ENCODE measurements around the gene ADGRV1. TPM values are rescaled to one million over a fixed set of nuclear protein-coding genes. Genes with fewer than 3 reads are reported as not detected.
A peak's percentile ranks its signal among the peaks of the same experiment; 100 is the strongest.

Gene ADGRV1
- total RNA-seq, 3 donors from 2014 or later: 0.32 to 0.54 (median 0.53) TPM

- no peaks in the 10 kb centered on the region for H3K36me3 Mint-ChIP-seq (ENCODE audit: insufficient read depth)
- no peak for DNase-seq
- H3K4me1 Mint-ChIP-seq (ENCODE audit: low read depth): no peaks in the 10 kb centered on the region
- peaks cover 14% of the 10 kb centered on the region for H3K27me3 Mint-ChIP-seq (ENCODE audit: low read depth)
- no peak for ATAC-seq
- no peak overlapping the region for H3K4me3 Mint-ChIP-seq
- H3K9me3 Mint-ChIP-seq: no peaks in the 10 kb centered on the region
Measured at GRCh38 chr5:90889325-90889600, 330.7 kb downstream of the ADGRV1 start.

DNA sequence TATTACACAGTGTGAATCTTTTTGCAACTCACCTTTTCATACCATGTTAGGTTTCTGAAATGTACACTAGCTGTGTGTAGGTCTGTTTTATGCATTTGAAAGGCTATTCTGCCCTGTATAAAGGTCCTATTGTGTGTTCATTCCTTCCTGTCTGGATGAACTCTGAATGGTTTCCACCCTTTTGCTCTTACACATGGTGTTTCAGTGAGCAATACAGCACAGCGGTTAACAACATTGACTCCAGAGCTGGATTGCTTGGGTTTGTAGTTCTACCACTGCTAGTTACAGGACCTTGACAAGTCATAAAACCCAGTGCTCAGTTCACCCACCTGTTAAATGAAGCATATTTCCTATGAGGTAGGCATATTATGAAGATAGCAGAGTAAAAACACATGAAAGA, 331.6 kb downstream of the ADGRV1 start:
- ATAC-seq: no peak
- H3K36me3 Mint-ChIP-seq (ENCODE audit: insufficient read depth): no peaks in the 10 kb centered on the region
- no peak for DNase-seq
- no peaks in the 10 kb centered on the region for H3K9me3 Mint-ChIP-seq
- H3K4me1 Mint-ChIP-seq (ENCODE audit: low read depth): no peaks in the 10 kb centered on the region
- H3K27me3 Mint-ChIP-seq (ENCODE audit: low read depth): peaks cover 14% of the 10 kb centered on the region
- H3K4me3 Mint-ChIP-seq: no peak overlapping the region

DNA sequence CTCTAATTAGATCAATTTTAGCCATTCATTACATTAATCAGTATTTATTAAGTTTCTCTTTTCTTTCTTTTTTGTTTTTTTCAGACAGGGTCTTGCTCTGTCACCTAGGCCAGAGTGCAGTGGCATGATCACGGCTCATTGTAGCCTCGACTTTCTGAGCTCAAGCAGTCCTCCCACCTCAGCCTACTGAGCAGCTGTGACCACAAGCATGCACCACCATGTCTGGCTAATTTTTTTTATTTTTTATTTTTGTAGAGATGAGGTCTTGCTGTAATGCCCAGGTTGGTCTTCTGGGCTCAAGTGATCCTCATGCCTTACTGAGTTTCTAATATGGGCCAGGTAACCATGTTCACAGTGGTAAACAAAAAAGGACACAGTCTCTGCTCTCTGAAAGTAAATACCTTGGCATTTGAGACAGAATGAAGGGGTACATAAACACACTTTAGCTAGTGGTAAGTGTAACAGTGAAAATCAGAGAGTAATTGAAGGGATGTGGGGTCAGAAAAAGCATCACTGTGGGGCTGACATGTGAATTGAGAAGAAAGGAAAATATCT, 336.3 kb downstream of the ADGRV1 start:
- H3K4me3 Mint-ChIP-seq: no peak overlapping the region
- DNase-seq: no peak
- peaks cover 2% of the 10 kb centered on the region for H3K27me3 Mint-ChIP-seq (ENCODE audit: low read depth)
- no peak for ATAC-seq
- no peaks in the 10 kb centered on the region for H3K36me3 Mint-ChIP-seq (ENCODE audit: insufficient read depth)
- no peaks in the 10 kb centered on the region for H3K4me1 Mint-ChIP-seq (ENCODE audit: low read depth)
- no peaks in the 10 kb centered on the region for H3K9me3 Mint-ChIP-seq

- H3K27me3 Mint-ChIP-seq (ENCODE audit: low read depth): peaks cover 2% of the 10 kb centered on the region
- no peak for ATAC-seq
- no peak for DNase-seq
- H3K4me1 Mint-ChIP-seq (ENCODE audit: low read depth): no peaks in the 10 kb centered on the region
- H3K36me3 Mint-ChIP-seq (ENCODE audit: insufficient read depth): no peaks in the 10 kb centered on the region
- no peak overlapping the region for H3K4me3 Mint-ChIP-seq
- no peaks in the 10 kb centered on the region for H3K9me3 Mint-ChIP-seq
Measured at GRCh38 chr5:90897618-90898017, 339.0 kb downstream of the ADGRV1 start.

GRCh38 chr5:90898326-90899013, 339.9 kb downstream of the ADGRV1 start:
- ATAC-seq (peak in 1 of 2 donors; percentile 61), DNase-seq (no peak)
- Mint-ChIP-seq H3K4me3 (no peak overlapping the region), H3K4me1 (ENCODE audit: low read depth) (no peaks in the 10 kb centered on the region), H3K36me3 (ENCODE audit: insufficient read depth) (no peaks in the 10 kb centered on the region), H3K9me3 (no peaks in the 10 kb centered on the region), H3K27me3 (ENCODE audit: low read depth) (peaks cover 2% of the 10 kb centered on the region)

- DNase-seq: no peak
- ATAC-seq: no peak
- H3K4me3 Mint-ChIP-seq: no peak overlapping the region
- peaks cover 2% of the 10 kb centered on the region for H3K27me3 Mint-ChIP-seq (ENCODE audit: low read depth)
- no peaks in the 10 kb centered on the region for H3K36me3 Mint-ChIP-seq (ENCODE audit: insufficient read depth)
- no peaks in the 10 kb centered on the region for H3K9me3 Mint-ChIP-seq
- H3K4me1 Mint-ChIP-seq (ENCODE audit: low read depth): no peaks in the 10 kb centered on the region
Measured at GRCh38 chr5:90899014-90899604, 340.5 kb downstream of the ADGRV1 start.

GRCh38 chr5:90901261-90901660, 342.7 kb downstream of the ADGRV1 start:
- H3K4me3 Mint-ChIP-seq: no peak overlapping the region
- no peak for ATAC-seq
- no peaks in the 10 kb centered on the region for H3K9me3 Mint-ChIP-seq
- no peaks in the 10 kb centered on the region for H3K4me1 Mint-ChIP-seq (ENCODE audit: low read depth)
- H3K27me3 Mint-ChIP-seq (ENCODE audit: low read depth): peaks cover 5% of the 10 kb centered on the region
- H3K36me3 Mint-ChIP-seq (ENCODE audit: insufficient read depth): no peaks in the 10 kb centered on the region
- DNase-seq: no peak

DNA sequence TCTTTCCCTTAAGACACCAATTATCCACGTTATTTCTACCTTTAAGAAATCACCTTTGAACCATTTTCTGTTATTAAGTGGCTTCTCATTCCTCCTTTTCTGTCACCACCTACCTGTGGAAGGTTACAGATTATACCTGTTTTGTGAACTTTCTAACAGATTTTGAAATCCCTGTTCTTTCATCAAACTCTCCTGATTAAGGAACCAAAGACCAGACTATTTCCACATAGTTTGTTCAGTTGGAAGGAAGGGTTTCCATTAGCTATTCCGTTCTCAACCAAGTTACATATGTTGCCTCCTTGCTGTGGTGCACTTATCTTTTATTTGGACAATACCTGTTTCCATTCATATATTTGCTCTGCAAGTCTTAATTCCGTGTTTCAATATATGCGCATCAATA, 343.6 kb downstream of the ADGRV1 start:
- Mint-ChIP-seq H3K4me3 (no peak overlapping the region), H3K27me3 (ENCODE audit: low read depth) (peaks cover 5% of the 10 kb centered on the region), H3K4me1 (ENCODE audit: low read depth) (no peaks in the 10 kb centered on the region), H3K36me3 (ENCODE audit: insufficient read depth) (no peaks in the 10 kb centered on the region), H3K9me3 (no peaks in the 10 kb centered on the region)
- ATAC-seq: no peak
- DNase-seq: no peak

- Mint-ChIP-seq H3K27me3 (ENCODE audit: low read depth) (peaks cover 5% of the 10 kb centered on the region), H3K4me3 (no peak overlapping the region), H3K9me3 (no peaks in the 10 kb centered on the region), H3K36me3 (ENCODE audit: insufficient read depth) (no peaks in the 10 kb centered on the region), H3K4me1 (ENCODE audit: low read depth) (no peaks in the 10 kb centered on the region)
- DNase-seq (no peak), ATAC-seq (no peak)
Measured at GRCh38 chr5:90902651-90903386, 344.2 kb downstream of the ADGRV1 start.

DNA sequence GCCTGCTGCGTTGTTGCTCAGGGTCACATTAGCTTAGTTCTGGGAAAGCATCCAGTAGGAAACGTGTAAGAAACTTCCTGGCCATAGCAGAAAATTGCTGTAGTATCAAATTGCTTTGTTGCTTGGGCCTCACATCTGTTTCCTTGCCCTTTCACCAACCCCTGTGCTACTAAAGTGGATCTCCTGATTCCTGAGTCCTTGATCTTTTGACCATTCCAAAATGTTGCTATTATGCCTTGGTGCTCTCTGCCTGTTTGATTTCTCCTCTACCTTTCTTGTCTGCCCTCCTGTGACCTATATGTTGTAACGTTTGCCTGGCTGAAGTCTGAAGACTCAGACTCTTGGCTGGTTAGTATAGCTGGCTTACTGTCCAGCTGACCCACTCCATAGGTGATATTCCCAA, 350.5 kb downstream of the ADGRV1 start:
- DNase-seq (no peak), ATAC-seq (no peak)
- no peaks in the 10 kb centered on the region for H3K36me3 Mint-ChIP-seq (ENCODE audit: insufficient read depth)
- H3K9me3 Mint-ChIP-seq: no peaks in the 10 kb centered on the region
- H3K4me3 Mint-ChIP-seq: no peak overlapping the region
- H3K4me1 Mint-ChIP-seq (ENCODE audit: low read depth): no peaks in the 10 kb centered on the region
- H3K27me3 Mint-ChIP-seq (ENCODE audit: low read depth): peaks cover 3% of the 10 kb centered on the region

DNA sequence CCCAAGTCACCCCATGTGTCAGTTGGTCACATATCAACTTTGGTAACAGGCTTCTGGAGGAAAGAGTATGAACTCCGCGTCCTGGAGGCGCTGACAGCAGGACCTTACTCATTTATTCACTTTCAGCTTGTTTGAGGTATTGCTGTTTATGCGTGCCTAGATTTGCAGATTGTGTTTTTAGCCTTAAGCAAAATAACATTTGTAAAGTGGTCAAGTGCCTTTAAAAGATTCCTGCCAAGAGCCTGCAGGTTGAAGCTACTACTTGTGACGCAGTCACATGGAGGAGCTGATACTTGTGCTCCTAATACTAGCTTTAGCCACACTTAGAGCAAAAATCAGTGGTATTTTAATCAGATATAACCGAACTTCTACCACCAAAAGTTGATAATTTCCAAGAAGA, 351.3 kb downstream of the ADGRV1 start:
- peaks cover 3% of the 10 kb centered on the region for H3K27me3 Mint-ChIP-seq (ENCODE audit: low read depth)
- no peaks in the 10 kb centered on the region for H3K9me3 Mint-ChIP-seq
- DNase-seq (no peak), ATAC-seq (no peak)
- no peaks in the 10 kb centered on the region for H3K36me3 Mint-ChIP-seq (ENCODE audit: insufficient read depth)
- no peak overlapping the region for H3K4me3 Mint-ChIP-seq
- no peaks in the 10 kb centered on the region for H3K4me1 Mint-ChIP-seq (ENCODE audit: low read depth)

- H3K4me3 Mint-ChIP-seq: no peak overlapping the region
- no peaks in the 10 kb centered on the region for H3K27me3 Mint-ChIP-seq (ENCODE audit: low read depth)
- ATAC-seq (no peak), DNase-seq (no peak)
- H3K36me3 Mint-ChIP-seq (ENCODE audit: insufficient read depth): no peaks in the 10 kb centered on the region
- no peaks in the 10 kb centered on the region for H3K4me1 Mint-ChIP-seq (ENCODE audit: low read depth)
- H3K9me3 Mint-ChIP-seq: no peaks in the 10 kb centered on the region
Measured at GRCh38 chr5:90911169-90911568, 352.6 kb downstream of the ADGRV1 start.

- Mint-ChIP-seq H3K4me3 (no peak overlapping the region), H3K9me3 (no peaks in the 10 kb centered on the region), H3K36me3 (ENCODE audit: insufficient read depth) (no peaks in the 10 kb centered on the region), H3K27me3 (ENCODE audit: low read depth) (no peaks in the 10 kb centered on the region), H3K4me1 (ENCODE audit: low read depth) (no peaks in the 10 kb centered on the region)
- DNase-seq (no peak), ATAC-seq (no peak)
Measured at GRCh38 chr5:90912476-90912875, 353.9 kb downstream of the ADGRV1 start.

GRCh38 chr5:90915393-90915792, 356.8 kb downstream of the ADGRV1 start:
- ATAC-seq: no peak
- no peak for DNase-seq
- no peaks in the 10 kb centered on the region for H3K9me3 Mint-ChIP-seq
- no peak overlapping the region for H3K4me3 Mint-ChIP-seq
- H3K27me3 Mint-ChIP-seq (ENCODE audit: low read depth): peaks cover 6% of the 10 kb centered on the region
- H3K36me3 Mint-ChIP-seq (ENCODE audit: insufficient read depth): no peaks in the 10 kb centered on the region
- no peaks in the 10 kb centered on the region for H3K4me1 Mint-ChIP-seq (ENCODE audit: low read depth)
